Body of pancreas (tissue), 4 donors: Measurements from ENCODE around the gene AREL1.

Experiments used
- POLR2A ChIP-seq, 3 donors: fragments of 450-650 bp; IDR thresholded peaks; one replicate each; pipeline ENCODE4 v1.6.1; 2016; ENCODE audit warnings: antibody characterized with exemption in 3 of 3, mild to moderate bottlenecking in 2 of 3
- TF ChIP-seq, protein P1 (sequence below), 7 experiments: fragments of 450-650 bp in 4 of 7; fragments of 200-600 bp in 3 of 7; sonication (generic) in 3 of 7; IDR thresholded peaks; one replicate each; pipeline ENCODE4 v1.5.1; 2016 to 2019; ENCODE audit warnings: antibody characterized with exemption in 7 of 7

DNA sequence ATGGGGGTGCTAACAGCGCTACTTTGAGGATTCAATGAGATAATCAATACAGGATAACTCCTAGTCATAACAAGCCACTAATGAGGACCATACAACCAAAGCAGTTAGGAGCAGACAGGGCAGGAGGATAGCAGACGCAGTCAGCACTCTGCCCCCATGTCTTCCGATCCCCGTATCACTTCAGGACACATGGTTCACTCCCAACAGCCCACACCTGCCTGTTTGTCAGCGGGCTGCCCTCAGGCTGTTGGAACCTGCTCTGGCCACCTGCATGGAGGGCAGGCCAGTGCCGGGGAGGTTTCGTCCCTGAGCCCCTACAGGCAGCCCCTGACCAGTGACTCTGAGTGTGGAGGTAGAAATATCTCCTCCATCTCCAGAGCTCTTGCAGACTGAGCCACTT is 63.7 kb downstream of the AREL1 start:
- TF ChIP-seq, protein P1, sequence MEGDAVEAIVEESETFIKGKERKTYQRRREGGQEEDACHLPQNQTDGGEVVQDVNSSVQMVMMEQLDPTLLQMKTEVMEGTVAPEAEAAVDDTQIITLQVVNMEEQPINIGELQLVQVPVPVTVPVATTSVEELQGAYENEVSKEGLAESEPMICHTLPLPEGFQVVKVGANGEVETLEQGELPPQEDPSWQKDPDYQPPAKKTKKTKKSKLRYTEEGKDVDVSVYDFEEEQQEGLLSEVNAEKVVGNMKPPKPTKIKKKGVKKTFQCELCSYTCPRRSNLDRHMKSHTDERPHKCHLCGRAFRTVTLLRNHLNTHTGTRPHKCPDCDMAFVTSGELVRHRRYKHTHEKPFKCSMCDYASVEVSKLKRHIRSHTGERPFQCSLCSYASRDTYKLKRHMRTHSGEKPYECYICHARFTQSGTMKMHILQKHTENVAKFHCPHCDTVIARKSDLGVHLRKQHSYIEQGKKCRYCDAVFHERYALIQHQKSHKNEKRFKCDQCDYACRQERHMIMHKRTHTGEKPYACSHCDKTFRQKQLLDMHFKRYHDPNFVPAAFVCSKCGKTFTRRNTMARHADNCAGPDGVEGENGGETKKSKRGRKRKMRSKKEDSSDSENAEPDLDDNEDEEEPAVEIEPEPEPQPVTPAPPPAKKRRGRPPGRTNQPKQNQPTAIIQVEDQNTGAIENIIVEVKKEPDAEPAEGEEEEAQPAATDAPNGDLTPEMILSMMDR (IDR thresholded peaks at IDR 0.05), result no peak
- no peak for TF ChIP-seq POLR2A (IDR thresholded peaks at IDR 0.05)
